Ishikawa (cell line): ENCODE data around the gene C1orf50.

Source experiments
- CEBPB ChIP-seq: IDR thresholded peaks from 2 replicates; pipeline ENCODE4 v1.6.1; 2012
- CREB1 ChIP-seq: IDR thresholded peaks from 2 replicates; pipeline ENCODE4 v1.6.1; 2012; ENCODE audit warnings: low read depth
- EGR1 ChIP-seq: IDR thresholded peaks from 2 replicates; pipeline ENCODE4 v1.6.1; 2012
- EP300 ChIP-seq: IDR thresholded peaks from 2 replicates; pipeline ENCODE4 v1.6.1; 2012; ENCODE audit warnings: borderline replicate concordance
- FOXM1 ChIP-seq: IDR thresholded peaks from 2 replicates; pipeline ENCODE4 v1.6.1; 2012; ENCODE audit warnings: low read depth, borderline replicate concordance
- MAX ChIP-seq: IDR thresholded peaks from 2 replicates; pipeline ENCODE4 v1.6.1; 2012
- NFIC ChIP-seq: IDR thresholded peaks from 2 replicates; pipeline ENCODE4 v1.6.1; 2012
- RAD21 ChIP-seq: IDR thresholded peaks from 2 replicates; pipeline ENCODE4 v1.6.1; 2012; ENCODE audit warnings: low read depth
- TAF1 ChIP-seq: IDR thresholded peaks from 2 replicates; pipeline ENCODE4 v1.6.1; 2012; ENCODE audit warnings: low read depth, mild to moderate bottlenecking
- TCF12 ChIP-seq: IDR thresholded peaks from 2 replicates; pipeline ENCODE4 v1.6.1; 2012; ENCODE audit warnings: low read depth
- TEAD4 ChIP-seq: IDR thresholded peaks from 2 replicates; pipeline ENCODE4 v1.6.1; 2012
- YY1 ChIP-seq: IDR thresholded peaks from 2 replicates; pipeline ENCODE4 v1.6.1; 2012; ENCODE audit warnings: low read depth
- ZBTB7A ChIP-seq: IDR thresholded peaks from 2 replicates; pipeline ENCODE4 v1.6.1; 2012; ENCODE audit warnings: low read depth
- TF ChIP-seq, protein P1 (sequence below): IDR thresholded peaks from 2 replicates; pipeline ENCODE4 v1.6.1; 2012
- TF ChIP-seq, protein P2 (sequence below): IDR thresholded peaks from 2 replicates; pipeline ENCODE4 v1.6.1; 2012; ENCODE audit warnings: low read depth, mild to moderate bottlenecking

C1orf50 gene

DNA sequence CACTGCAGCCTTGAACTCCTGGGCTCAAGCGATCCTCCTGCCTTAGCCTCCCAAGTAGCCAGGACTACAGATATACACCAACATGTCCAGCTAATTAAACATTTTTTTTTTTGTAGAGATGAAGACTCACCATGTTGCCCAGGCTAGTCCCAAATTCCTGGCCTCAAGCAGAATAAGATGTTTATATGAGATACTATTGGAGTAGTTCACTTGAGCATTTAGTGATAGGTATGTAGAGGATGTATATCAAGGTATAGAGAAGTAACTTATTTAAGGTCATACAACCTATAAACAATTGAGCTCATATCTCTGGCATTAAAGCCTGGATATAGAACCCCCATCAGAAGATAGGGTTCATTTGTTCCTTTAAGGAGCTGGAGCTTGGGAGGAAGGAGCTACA, 13.1 kb downstream of the C1orf50 start:
- no peak for TF ChIP-seq TCF12
- TF ChIP-seq FOXM1: no peak
- TF ChIP-seq, protein P1, sequence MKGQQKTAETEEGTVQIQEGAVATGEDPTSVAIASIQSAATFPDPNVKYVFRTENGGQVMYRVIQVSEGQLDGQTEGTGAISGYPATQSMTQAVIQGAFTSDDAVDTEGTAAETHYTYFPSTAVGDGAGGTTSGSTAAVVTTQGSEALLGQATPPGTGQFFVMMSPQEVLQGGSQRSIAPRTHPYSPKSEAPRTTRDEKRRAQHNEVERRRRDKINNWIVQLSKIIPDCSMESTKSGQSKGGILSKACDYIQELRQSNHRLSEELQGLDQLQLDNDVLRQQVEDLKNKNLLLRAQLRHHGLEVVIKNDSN: no peak
- TF ChIP-seq ZBTB7A: no peak
- no peak for TF ChIP-seq CEBPB
- TF ChIP-seq, protein P2, sequence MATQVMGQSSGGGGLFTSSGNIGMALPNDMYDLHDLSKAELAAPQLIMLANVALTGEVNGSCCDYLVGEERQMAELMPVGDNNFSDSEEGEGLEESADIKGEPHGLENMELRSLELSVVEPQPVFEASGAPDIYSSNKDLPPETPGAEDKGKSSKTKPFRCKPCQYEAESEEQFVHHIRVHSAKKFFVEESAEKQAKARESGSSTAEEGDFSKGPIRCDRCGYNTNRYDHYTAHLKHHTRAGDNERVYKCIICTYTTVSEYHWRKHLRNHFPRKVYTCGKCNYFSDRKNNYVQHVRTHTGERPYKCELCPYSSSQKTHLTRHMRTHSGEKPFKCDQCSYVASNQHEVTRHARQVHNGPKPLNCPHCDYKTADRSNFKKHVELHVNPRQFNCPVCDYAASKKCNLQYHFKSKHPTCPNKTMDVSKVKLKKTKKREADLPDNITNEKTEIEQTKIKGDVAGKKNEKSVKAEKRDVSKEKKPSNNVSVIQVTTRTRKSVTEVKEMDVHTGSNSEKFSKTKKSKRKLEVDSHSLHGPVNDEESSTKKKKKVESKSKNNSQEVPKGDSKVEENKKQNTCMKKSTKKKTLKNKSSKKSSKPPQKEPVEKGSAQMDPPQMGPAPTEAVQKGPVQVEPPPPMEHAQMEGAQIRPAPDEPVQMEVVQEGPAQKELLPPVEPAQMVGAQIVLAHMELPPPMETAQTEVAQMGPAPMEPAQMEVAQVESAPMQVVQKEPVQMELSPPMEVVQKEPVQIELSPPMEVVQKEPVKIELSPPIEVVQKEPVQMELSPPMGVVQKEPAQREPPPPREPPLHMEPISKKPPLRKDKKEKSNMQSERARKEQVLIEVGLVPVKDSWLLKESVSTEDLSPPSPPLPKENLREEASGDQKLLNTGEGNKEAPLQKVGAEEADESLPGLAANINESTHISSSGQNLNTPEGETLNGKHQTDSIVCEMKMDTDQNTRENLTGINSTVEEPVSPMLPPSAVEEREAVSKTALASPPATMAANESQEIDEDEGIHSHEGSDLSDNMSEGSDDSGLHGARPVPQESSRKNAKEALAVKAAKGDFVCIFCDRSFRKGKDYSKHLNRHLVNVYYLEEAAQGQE: no peak
- TF ChIP-seq EP300: no peak
- no peak for TF ChIP-seq YY1
- TF ChIP-seq EGR1: no peak
- no peak for TF ChIP-seq TEAD4
- no peak for TF ChIP-seq CREB1
- TF ChIP-seq TAF1: no peak

DNA sequence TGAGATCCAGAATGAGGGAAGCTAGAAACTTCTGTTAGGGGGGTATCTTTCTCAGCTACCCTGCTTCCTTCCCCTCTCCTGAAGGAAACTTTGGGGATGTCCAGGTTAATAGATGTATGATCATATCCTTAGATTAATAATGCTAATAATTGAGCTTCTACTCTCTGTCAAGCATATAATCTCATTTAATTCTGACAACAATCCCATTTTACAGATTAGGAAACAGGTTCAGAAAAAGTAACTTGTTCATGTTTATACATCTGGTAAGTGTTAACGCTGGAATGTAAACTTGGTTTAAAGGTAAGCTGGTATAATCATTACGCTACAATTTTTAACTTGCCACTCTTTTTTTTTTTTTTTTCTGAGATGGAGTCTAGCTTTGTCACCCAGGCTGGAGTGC, 16.0 kb downstream of the C1orf50 start:
- TF ChIP-seq CREB1 (no peak), CEBPB (no peak)

DNA sequence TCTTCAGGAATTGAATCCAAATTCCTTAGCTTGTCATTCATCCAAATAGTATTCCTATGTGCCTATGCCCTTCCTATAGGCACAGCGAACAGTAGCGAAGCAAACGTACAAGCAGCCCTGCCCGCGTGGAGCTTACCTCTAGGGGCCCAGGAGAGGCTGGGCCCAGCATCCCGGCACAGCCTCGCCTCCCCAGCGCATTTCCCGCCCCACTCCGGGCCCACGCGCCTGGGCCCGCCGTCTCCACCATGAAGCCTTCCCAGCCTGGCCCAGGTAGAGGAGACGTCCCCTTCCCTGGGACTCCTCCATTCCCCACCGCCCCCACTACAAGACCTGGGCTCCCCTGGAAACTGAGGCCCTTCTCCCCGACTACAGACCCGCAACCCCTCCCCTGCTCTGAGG, 17.5 kb downstream of the C1orf50 start:
- TF ChIP-seq EP300: no peak
- TF ChIP-seq RAD21: no peak
- TF ChIP-seq, protein P2: no peak
- no peak for TF ChIP-seq ZBTB7A
- no peak for TF ChIP-seq NFIC
- no peak for TF ChIP-seq TCF12

- TF ChIP-seq FOXM1: no peak
- TF ChIP-seq RAD21: no peak
- TF ChIP-seq CEBPB: no peak
- TF ChIP-seq TCF12: no peak
- TF ChIP-seq EGR1: no peak
- no peak for TF ChIP-seq TEAD4
- TF ChIP-seq MAX: no peak
- TF ChIP-seq EP300: no peak
- TF ChIP-seq YY1: no peak
- TF ChIP-seq ZBTB7A: no peak
- TF ChIP-seq TAF1: no peak
- TF ChIP-seq, protein P1: no peak
- no peak for TF ChIP-seq CREB1
These were observed 18.1 kb downstream of the C1orf50 start, which contains the start of gene TMEM269 for GRCh38 chr1:42784946-42785693. Gene TMEM269 (plus strand): TSS chr1:42784991. CDS start chr1:42789894, 4,903 bp downstream.

DNA sequence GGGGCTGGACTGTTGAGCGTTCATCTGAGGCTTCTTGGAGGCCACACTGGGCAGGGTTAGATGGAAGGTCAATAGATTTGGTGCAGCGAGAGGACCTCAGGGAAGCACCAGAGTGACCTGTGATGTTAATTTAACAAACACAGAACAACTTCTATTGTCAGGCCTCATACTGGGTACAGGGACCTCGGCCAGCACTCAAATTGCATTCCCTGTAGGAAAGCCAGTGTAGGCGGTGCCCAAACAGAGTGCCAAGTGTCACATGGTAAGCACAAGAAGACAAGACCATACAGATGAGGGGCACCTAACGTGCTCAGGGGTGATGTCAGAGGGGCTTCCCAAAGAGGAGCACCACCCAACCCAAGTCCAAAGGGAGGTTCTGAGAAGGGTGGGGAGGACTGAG, 19.0 kb downstream of the C1orf50 start:
- TF ChIP-seq CEBPB (no peak), TAF1 (no peak), YY1 (no peak), EGR1 (no peak)
- TF ChIP-seq, protein P2: no peak
